Activated CD4-positive, alpha-beta memory T cell treated with anti-CD3 and anti-CD28 coated beads, Interleukin-2, amount 10 ng/mL, durations not matched to agents 7 days and 5 days (primary cell): ENCODE data around the gene FAHD1. TPM values are rescaled to one million over a fixed set of nuclear protein-coding genes. Genes with fewer than 3 reads are reported as not detected.

Source experiments
- CTCF ChIA-PET: fragments of 350-600 bp; sonication (Branson Sonifier 250); formaldehyde crosslinking; loops from one replicate; lab custom pipeline; 2021; ENCODE audit warnings: antibody characterized with exemption, inconsistent platforms; lab: Charles Lee
- POLR2A ChIA-PET: fragments of 350-600 bp; sonication (Branson Sonifier 250); formaldehyde crosslinking; loops from one replicate; lab custom pipeline; 2021; ENCODE audit warnings: antibody characterized with exemption; lab: Charles Lee
- DNase-seq: peaks from one replicate; pipeline ENCODE4 v3.0.0-alpha.2; 2020
- H3K27ac Mint-ChIP-seq: one replicate; pipeline ENCODE4 v1.8.0; 2021; ENCODE audit warnings: mild to moderate bottlenecking, mixed read lengths
- H3K27me3 Mint-ChIP-seq: one replicate; pipeline ENCODE4 v1.8.0; 2021; ENCODE audit warnings: mixed read lengths
- H3K36me3 Mint-ChIP-seq: one replicate; pipeline ENCODE4 v1.8.0; 2021; ENCODE audit warnings: low read depth, mixed read lengths
- H3K4me1 Mint-ChIP-seq: one replicate; pipeline ENCODE4 v1.8.0; 2021; ENCODE audit warnings: mixed read lengths
- H3K4me3 Mint-ChIP-seq: one replicate; pipeline ENCODE4 v1.8.0; 2021; ENCODE audit warnings: mild to moderate bottlenecking, mixed read lengths
- H3K9me3 Mint-ChIP-seq: one replicate; pipeline ENCODE4 v1.8.0; 2021; ENCODE audit warnings: mixed read lengths
- total RNA-seq, 2 experiments: library from RNA; stranded (reverse); gene quantifications; one replicate each; pipeline ENCODE4 v1.2.3, GENCODE V29; 2021

Gene FAHD1
- total RNA-seq, 2 experiments from 2014 or later, result 7.7 to 7.9 TPM

DNA sequence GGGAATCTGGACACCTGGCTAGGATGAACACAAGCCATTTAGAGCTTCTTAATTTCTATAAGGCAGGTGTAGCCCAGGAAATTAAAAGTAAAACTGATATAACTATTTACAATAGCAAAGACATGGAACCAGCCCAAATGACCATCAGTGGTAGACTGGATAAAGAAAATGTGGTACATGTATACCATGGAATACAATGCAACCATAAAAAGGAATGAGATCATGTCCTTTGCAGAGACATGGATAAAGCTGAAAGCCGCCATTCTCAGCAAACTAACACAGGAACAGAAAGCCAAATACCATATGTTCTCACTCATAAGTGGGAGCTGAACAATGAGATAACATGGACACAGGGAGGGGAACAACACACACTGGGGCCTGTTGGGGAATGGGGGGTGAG, 19.4 kb downstream of the FAHD1 start:
- no peaks in the 10 kb centered on the region for H3K36me3 Mint-ChIP-seq
- peaks cover 11% of the 10 kb centered on the region for H3K27me3 Mint-ChIP-seq
- ChIA-PET POLR2A (interaction anchor here (0.5 kb wide), 1 partner anchor 44 kb away, joined by 3 read pairs; no protein-coding TSS in a partner anchor), CTCF (no interaction called here)
- no peak for DNase-seq
- no peak overlapping the region for H3K27ac Mint-ChIP-seq
- no peak overlapping the region for H3K4me3 Mint-ChIP-seq
- no peaks in the 10 kb centered on the region for H3K4me1 Mint-ChIP-seq
- H3K9me3 Mint-ChIP-seq, result no peaks in the 10 kb centered on the region

DNA sequence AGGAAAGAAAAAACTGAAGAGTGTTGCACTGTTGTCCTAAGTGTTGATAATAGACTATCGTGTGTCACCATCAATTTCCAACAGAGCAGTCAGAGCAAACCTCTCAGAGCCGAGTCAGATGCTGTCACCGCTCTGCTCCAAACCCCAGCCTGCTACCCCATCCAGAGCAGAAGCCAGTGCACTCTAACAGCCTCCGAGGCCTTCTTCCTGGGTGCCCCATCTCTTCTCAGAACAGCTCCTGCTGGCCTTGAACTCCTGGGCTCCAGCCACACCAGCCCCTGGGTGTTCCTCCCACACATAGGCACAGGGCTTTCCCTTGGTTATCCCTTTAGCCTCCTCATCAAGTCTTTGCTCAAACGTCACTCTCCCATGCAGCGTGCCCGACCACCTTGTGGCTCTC, 24.0 kb downstream of the FAHD1 start:
- no peak for DNase-seq
- H3K9me3 Mint-ChIP-seq, result no peaks in the 10 kb centered on the region
- CTCF ChIA-PET, result no interaction called here
- peaks cover 10% of the 10 kb centered on the region for H3K4me1 Mint-ChIP-seq
- no peaks in the 10 kb centered on the region for H3K36me3 Mint-ChIP-seq
- no peak overlapping the region for H3K27ac Mint-ChIP-seq
- peaks cover 9% of the 10 kb centered on the region for H3K27me3 Mint-ChIP-seq
- POLR2A ChIA-PET, result no interaction called here
- H3K4me3 Mint-ChIP-seq, result no peak overlapping the region

DNA sequence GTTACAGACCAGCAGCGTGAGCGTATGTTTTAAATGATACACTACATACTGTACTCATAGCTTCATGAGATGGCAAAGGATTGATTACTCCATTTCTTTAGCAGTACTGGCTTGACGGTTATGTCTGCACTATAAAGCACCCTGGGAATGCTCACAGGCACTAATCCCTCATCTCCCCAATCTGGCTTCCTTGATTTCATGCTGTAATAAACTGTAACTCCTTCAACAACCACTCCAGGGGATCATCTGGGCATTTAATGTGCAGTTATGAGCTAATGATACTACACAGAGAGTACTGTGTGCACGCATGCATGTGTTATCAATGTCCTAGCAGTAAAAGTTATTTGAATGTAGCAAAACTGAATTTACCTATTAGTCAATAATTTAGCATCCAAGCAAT, 24.8 kb downstream of the FAHD1 start:
- Mint-ChIP-seq H3K4me1 (peaks cover 10% of the 10 kb centered on the region), H3K27ac (no peak overlapping the region), H3K9me3 (no peaks in the 10 kb centered on the region), H3K27me3 (peaks cover 5% of the 10 kb centered on the region), H3K4me3 (no peak overlapping the region), H3K36me3 (no peaks in the 10 kb centered on the region)
- CTCF ChIA-PET, result no interaction called here
- POLR2A ChIA-PET, result no interaction called here
- DNase-seq, result no peak

DNA sequence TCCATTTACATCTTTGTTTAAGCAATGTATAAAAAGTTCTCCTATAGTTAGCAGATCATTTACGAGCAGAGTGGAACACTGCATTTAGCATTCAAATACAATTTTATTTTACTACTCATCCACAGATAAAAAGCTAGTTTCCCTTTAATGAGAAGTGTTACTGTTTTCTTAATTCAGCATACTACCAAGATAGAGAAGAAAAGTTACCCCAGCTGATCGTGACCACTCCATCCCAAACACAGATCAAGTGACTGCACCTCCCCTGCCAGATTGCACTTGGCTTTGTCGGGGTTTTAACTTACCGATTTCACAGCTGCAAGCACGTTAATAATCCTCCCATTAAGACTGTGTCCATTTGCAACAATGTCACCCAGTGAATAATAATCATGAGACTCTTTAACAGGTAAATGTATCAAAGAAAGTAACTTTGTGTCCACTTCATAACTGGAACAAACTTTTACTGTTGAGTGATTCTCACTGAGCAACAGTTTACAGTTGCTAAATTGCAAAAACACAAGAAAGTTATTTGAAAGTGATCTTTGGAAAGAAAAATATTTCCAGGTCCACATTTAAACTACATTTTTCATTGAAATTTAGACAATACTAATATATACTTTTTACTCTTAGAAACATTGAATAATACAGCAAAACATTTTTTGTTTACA, 30.6 kb downstream of the FAHD1 start:
- Mint-ChIP-seq H3K27me3 (peaks cover 34% of the 10 kb centered on the region), H3K4me1 (peaks cover 15% of the 10 kb centered on the region), H3K4me3 (no peak overlapping the region), H3K27ac (no peak overlapping the region), H3K36me3 (no peaks in the 10 kb centered on the region), H3K9me3 (no peaks in the 10 kb centered on the region)
- CTCF ChIA-PET, result interaction anchor here (0.8 kb wide), 1 partner anchor 165 kb away, joined by 3 read pairs; no protein-coding TSS in a partner anchor
- no peak for DNase-seq
- POLR2A ChIA-PET, result no interaction called here

DNA sequence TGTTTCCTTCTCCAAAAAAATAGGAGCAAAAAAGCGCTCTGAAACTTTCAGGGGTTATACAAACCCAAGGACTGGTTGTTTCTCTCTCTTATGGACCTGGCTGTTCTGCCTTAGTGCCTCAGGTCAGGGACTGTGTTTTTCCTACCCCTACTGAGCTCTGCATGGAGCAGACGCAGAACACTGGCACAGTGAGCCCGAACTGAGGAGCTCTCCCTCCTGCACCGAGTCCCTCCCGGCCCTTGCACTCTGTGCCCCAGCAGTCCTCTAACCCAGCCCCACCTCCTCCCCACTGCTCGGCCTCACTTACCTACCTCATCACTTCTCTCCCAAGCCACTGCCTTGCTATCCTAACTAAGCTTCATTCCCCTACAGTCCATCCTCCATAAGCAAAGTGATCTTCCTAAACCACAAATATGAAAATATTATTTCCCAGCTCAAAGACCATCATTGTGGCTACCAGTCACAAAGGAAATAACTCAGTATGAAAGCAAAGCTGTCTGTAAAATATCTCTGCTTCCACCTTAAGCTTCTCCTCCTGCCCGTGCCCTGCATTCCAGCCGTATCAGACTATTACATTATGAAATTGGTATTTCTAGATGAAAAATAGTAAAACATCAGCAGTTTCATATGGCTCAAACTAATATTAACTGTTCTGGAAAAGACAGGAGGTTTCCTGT, 31.3 kb downstream of the FAHD1 start:
- H3K4me3 Mint-ChIP-seq, result no peak overlapping the region
- ChIA-PET POLR2A (interaction anchor here (1.2 kb wide), 1 partner anchor 31 kb away, joined by 3 read pairs; the partner anchor contains the start of genes FAHD1 and HAGH), CTCF (interaction anchor here (1.1 kb wide), 1 partner anchor 12 kb away, joined by 5 read pairs; no protein-coding TSS in a partner anchor)
- no peaks in the 10 kb centered on the region for H3K9me3 Mint-ChIP-seq
- H3K36me3 Mint-ChIP-seq, result no peaks in the 10 kb centered on the region
- H3K4me1 Mint-ChIP-seq, result peaks cover 15% of the 10 kb centered on the region
- no peak overlapping the region for H3K27ac Mint-ChIP-seq
- H3K27me3 Mint-ChIP-seq, result peaks cover 35% of the 10 kb centered on the region
- no peak for DNase-seq

DNA sequence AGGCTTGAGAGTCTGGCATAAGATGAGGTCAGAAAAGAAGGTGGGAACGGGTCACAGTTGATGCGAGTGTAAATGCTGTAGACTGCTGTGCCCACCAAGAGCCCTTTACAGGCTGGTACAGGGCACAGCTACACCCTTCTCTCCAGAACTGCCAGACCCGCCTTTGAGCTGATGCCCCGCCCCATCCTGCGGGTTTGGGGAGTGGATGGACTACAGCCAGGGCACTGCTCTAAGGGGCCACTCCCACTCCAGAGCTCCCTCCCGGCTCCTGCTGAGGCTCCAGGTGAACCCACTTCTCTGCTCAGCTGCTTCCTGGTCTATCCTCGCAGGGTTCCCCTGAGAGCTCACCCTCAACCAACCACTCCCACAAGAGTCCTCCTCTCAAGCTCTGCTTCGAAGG, 32.6 kb downstream of the FAHD1 start:
- Mint-ChIP-seq H3K4me3 (no peak overlapping the region), H3K36me3 (no peaks in the 10 kb centered on the region), H3K9me3 (no peaks in the 10 kb centered on the region), H3K27me3 (peaks cover 37% of the 10 kb centered on the region), H3K27ac (no peak overlapping the region), H3K4me1 (peaks cover 15% of the 10 kb centered on the region)
- ChIA-PET POLR2A (no interaction called here), CTCF (interaction anchor here (0.6 kb wide), 1 partner anchor 27 kb away, joined by 3 read pairs; no protein-coding TSS in a partner anchor)
- no peak for DNase-seq

DNA sequence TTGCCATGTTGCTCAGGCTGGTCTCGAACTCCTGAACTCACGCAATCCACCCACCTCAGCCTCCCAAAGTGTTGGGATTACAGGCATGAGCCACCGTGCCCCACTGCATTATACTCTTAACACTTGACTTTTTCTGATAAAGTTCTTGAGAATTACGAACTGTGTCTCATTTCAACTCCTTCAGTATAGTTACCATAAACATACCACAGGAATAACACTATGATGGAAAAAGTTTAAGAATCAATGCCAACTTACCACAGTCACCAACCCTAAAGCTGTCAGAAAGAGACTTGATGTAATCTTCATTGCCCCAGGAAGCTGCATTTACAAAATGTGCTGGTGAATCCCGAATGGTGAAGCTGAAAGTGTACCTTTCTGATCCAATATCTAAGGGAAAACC, 34.7 kb downstream of the FAHD1 start:
- ChIA-PET CTCF (interaction anchor here (1.5 to 3.3 kb wide), 2 partner anchors 16 to 279 kb away, joined by 3 to 15 read pairs; no protein-coding TSS in a partner anchor), POLR2A (no interaction called here)
- peaks cover 5% of the 10 kb centered on the region for H3K4me1 Mint-ChIP-seq
- H3K9me3 Mint-ChIP-seq, result no peaks in the 10 kb centered on the region
- peaks cover 41% of the 10 kb centered on the region for H3K27me3 Mint-ChIP-seq
- H3K4me3 Mint-ChIP-seq, result no peak overlapping the region
- no peak for DNase-seq
- H3K27ac Mint-ChIP-seq, result no peak overlapping the region
- no peaks in the 10 kb centered on the region for H3K36me3 Mint-ChIP-seq

DNA sequence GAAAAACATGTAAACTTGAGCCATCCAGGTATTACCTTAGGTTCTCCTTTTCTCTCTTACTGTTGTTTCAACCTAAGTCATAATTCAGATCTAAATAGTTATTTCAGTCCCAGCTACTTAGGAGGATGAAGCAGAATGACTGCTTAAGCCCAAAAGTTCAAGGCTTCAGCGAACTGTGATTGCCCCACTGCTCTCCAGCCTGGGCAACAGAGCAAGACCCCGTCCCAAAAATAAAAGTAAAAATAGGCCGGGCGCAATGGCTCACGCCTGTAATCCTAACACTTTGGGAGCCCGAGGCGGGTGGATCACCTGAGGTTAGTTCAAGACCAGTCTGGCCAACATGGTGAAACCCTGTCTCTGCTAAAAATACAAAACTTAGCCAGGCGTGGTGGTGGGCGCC, 35.4 kb downstream of the FAHD1 start:
- H3K27me3 Mint-ChIP-seq, result peaks cover 38% of the 10 kb centered on the region
- CTCF ChIA-PET, result interaction anchor here (1.2 to 3.3 kb wide), 3 partner anchors 16 to 278 kb away, joined by 3 to 15 read pairs (median 4); no protein-coding TSS in a partner anchor

DNA sequence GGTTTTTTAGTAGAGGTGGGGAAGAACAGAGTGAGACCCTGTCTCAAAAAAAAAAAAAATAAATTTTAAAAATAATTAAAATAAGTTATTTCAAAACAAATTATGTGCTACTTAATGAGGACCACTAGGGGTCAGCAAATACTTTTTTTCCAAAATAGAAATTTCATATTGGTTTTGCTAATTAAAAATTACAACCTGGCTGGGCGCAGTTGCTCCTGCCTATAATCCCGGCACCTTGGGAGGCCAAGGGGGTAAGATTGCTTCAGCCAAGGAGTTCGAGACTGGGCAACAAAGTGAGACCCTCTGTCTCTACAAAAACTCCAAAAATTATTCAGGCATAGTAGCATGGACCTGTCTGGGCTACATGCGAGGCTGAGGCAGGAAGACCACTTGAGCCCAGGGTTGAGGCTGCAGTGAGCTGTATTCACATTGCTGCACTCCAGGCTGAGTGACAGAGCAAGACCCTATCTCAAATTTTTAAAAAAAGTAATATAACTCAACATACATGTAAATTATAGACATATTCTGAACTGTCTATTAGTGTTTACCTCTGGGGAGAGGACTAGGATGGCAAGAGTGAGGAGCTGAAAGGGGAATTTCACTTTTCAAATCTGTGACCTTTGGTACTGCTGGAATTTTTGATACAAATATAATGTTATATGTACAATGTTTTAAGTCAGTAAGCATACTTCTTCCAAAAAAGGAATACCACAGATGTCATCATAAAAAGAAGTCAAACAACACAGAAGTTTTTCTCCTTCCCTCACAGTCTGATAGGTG, 36.9 kb downstream of the FAHD1 start:
- ChIA-PET POLR2A (no interaction called here), CTCF (interaction anchor here (0.6 to 3.3 kb wide), 7 partner anchors 14 to 277 kb away, joined by 3 to 15 read pairs (median 3); partner anchors contain the start of gene MSRB1)
- Mint-ChIP-seq H3K4me1 (no peaks in the 10 kb centered on the region), H3K9me3 (no peaks in the 10 kb centered on the region), H3K4me3 (no peak overlapping the region), H3K36me3 (no peaks in the 10 kb centered on the region), H3K27ac (no peak overlapping the region), H3K27me3 (peaks cover 26% of the 10 kb centered on the region)
- no peak for DNase-seq

More for the DNA sequence above, 35.4 kb downstream of the FAHD1 start:
- H3K27ac Mint-ChIP-seq, result no peak overlapping the region
- no peak for DNase-seq
- H3K4me3 Mint-ChIP-seq, result no peak overlapping the region
- H3K9me3 Mint-ChIP-seq, result no peaks in the 10 kb centered on the region
- H3K36me3 Mint-ChIP-seq, result no peaks in the 10 kb centered on the region
- POLR2A ChIA-PET, result no interaction called here
- peaks cover 5% of the 10 kb centered on the region for H3K4me1 Mint-ChIP-seq

DNA sequence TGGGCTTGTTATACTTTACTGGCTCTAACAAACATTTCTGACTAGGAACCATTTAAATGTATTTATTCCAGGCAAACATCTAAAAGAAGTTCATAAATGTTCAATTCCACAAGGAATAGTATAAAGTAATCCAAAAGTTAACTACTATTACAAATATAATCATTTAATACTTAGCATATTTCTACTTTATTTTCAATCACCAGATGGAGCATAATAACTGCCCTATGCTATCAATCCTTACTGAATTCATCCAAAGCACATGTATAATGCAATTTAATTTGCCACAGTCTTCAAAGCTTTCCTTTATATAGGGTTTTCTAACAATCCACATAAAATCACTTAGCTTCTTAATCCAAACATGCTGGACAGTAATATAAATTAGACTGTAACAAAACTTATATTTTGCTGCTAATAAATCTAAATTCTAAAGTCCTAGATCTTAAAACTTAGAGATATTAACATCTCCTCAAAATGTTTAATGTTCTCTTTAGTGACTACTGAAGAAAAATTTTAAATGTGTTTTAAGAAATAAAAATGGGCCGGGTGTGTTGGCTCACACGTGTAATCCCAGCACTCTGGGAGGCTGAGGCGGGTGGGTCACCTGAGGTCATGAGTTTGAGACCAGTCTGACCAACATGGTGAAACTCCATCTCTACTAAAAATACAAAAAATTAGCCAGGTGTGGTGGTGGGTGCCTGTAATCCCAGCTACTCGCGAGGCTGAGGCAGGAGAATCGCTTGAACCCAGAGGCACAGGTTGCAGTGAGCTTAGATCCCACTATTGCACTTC, 39.1 kb downstream of the FAHD1 start:
- POLR2A ChIA-PET, result interaction anchor here (0.6 to 1.2 kb wide), 3 partner anchors 9 to 95 kb away, joined by 3 to 4 read pairs (median 3); no protein-coding TSS in a partner anchor
- Mint-ChIP-seq H3K4me1 (no peaks in the 10 kb centered on the region), H3K36me3 (no peaks in the 10 kb centered on the region), H3K9me3 (no peaks in the 10 kb centered on the region), H3K27me3 (peaks cover 12% of the 10 kb centered on the region), H3K27ac (no peak overlapping the region), H3K4me3 (no peak overlapping the region)
- no peak for DNase-seq
- CTCF ChIA-PET, result interaction anchor here (0.6 to 1.5 kb wide), 3 partner anchors 9 to 63 kb away, joined by 4 read pairs; no protein-coding TSS in a partner anchor

DNA sequence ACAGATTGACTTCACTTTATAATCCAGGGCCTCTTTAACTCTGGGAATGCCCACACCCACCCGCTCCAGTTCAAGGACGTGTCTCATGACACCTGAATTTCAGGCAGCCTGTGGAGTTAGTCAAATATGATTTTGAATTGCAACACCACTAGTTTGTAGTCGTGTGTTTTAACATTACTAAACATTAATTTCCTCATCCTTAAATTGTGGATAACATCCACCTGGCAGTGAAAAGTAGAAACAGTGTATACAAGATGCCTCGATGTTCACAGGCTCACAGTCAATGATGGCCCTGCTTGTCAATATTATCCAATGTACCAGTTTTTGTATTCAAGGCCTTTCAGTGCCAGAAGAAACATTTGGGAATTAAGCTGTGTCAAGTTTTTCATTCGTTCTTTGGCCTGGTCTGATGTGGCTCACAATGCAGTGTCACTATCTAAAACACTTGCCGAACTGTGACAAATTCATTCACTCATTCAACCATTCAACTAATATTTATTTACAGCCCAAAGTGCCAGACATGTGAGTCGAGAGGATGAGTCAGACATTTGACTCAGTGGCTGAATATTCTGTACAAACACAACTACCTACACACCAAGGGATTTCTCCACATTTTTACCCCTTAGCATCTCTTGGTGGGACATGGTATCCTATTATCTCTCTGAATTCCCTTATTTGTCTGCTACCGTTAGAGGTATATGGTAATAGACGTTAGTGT, 43.5 kb downstream of the FAHD1 start:
- Mint-ChIP-seq H3K27ac (no peak overlapping the region), H3K4me1 (peaks cover 3% of the 10 kb centered on the region), H3K9me3 (no peaks in the 10 kb centered on the region), H3K36me3 (no peaks in the 10 kb centered on the region), H3K27me3 (peaks cover 19% of the 10 kb centered on the region), H3K4me3 (no peak overlapping the region)
- ChIA-PET POLR2A (no interaction called here), CTCF (interaction anchor here (0.8 to 1.5 kb wide), 2 partner anchors 12 to 460 kb away, joined by 3 to 5 read pairs; no protein-coding TSS in a partner anchor)
- no peak for DNase-seq
